Epithelial cell of esophagus (primary cell): ENCODE data around the gene RNF123.

Source experiments
- DNase-seq: peaks from one replicate; pipeline ENCODE4 v3.0.0; 2010; ENCODE audit warnings: low read depth
- H3K4me3 ChIP-seq: 2 replicates; pipeline ENCODE4 v1.5.1; 2011; ENCODE audit warnings: mild to moderate bottlenecking, low read length, control low read depth
- CTCF ChIP-seq: IDR thresholded peaks from 2 replicates; pipeline ENCODE4 v1.5.1; 2011; ENCODE audit warnings: low read depth, mild to moderate bottlenecking, low read length, control low read depth, inconsistent platforms; ENCODE audit not compliant: insufficient read depth; ENCODE audit errors: missing control alignments

Gene RNF123

DNA sequence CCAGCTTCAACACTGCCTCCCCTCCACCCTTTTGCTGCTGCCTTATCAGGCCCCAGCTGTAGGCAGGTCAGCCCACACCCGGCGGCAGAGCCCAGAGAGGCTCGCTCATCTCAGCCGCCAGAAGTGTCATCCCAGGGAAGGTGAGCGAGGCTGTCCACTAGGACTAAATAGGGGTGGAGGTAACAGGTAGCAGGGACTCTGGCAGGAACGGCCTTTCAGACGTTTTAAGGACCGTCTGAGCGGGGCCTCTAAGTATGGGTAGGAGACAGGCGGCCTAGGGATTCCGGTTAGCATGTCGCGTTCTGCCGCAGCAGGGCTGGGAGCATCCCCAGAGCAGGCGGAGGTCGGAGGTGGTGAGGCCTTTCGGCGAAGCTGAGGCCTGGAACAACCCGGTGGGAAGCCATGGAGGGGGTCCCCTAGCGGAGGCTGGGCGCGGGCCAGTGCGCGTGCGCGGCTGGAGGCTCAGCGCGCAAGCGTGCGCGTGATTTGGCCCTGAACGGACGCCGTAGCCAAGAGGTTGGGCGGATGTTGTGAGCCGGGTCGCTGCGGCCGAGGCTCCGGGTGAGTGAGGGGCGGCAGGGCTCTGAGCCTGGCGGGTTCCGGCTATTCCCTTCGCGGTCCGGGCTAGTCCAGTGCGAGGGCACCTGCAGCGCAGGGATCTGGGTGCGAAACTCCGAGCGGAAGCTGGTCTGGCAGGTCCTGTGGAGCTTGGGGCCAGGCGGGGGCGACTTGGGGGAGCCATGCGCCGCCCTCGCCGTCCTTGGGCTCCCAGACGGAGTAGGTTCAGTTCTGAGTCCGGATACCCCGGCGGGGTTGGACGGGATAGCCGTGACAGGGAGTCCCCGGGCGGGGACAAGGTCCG, at the start of gene RNF123, which contains the start of gene MST1:
Gene RNF123 (plus strand): TSS at position 512 of the 862 bp plus-strand sequence. CDS start 1,609 bp downstream, outside the sequence.
Gene MST1 (minus strand): TSS at position 429 of the 862 bp plus-strand sequence. CDS start 783 bp downstream, outside the sequence.
- peak within 1 kb of the TSS; percentile 92 for H3K4me3 ChIP-seq
- TF ChIP-seq CTCF: peak; percentile 33
- DNase-seq: peak; percentile 87

DNA sequence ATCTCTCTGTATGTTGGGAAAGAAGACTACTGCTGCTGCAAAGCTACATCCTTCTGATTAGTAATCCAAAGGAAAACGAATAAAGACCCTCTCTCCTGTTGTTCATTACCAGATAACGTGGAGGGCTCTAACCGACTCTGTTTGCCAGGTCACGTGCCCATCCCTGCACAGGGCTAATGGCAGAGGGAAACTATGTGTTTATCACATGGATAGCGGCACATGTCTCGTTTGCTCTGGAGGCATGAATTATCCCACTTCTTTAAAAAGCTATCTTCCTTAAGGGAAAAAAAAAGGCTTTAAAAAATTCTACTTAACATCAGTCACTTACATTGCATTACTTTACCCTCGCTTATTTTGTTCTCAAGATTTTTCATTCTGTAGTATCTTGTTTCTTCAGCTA, 48.1 kb upstream of the RNF123 start:
- DNase-seq: no peak
- no peak overlapping the region for H3K4me3 ChIP-seq
- no peak for TF ChIP-seq CTCF

DNA sequence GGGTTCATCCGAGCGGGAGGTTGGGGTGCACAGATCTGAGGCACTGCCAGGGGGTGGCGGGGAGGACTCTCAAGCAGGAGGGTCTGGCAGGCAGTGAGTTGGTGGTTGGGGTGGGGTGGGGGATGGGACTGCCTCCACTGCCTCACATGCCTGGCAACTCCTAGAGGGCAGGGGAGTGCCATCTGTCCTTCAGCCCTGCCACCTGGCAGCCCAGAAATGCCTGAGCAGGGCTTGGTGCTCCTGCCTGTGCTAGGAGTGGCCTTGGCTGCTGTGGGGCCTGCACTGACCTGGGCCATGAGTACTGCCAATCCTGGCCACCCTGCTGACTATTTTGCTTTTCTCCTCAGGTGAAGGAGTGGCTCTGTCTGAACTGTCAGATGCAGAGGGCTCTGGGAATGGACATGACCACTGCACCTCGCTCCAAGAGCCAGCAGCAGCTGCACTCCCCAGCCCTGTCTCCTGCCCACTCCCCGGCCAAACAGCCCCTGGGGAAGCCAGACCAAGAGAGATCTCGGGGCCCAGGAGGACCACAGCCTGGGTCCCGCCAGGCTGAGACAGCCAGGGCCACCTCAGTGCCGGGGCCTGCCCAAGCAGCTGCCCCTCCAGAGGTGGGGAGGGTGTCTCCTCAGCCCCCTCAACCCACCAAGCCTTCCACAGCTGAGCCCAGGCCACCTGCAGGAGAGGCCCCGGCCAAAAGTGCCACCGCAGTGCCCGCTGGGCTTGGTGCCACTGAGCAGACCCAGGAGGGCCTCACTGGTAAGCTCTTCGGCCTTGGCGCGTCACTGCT, 47.2 kb upstream of the RNF123 start:
- TF ChIP-seq CTCF: no peak
- H3K4me3 ChIP-seq: no peak overlapping the region
- DNase-seq: no peak

DNA sequence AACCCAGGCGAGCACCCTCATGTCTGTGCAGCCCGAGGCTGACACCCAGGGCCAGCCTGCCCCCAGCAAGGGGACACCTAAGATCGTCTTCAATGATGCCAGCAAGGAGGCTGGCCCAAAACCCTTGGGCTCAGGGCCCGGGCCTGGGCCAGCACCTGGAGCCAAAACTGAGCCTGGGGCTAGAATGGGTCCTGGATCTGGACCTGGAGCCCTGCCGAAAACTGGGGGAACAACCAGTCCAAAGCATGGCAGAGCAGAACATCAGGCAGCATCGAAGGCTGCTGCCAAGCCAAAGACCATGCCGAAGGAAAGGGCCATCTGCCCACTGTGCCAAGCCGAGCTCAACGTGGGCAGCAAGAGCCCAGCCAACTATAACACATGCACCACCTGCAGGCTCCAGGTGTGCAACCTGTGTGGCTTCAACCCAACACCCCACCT, 46.6 kb upstream of the RNF123 start:
- DNase-seq: no peak
- TF ChIP-seq CTCF: no peak
- no peak overlapping the region for H3K4me3 ChIP-seq

DNA sequence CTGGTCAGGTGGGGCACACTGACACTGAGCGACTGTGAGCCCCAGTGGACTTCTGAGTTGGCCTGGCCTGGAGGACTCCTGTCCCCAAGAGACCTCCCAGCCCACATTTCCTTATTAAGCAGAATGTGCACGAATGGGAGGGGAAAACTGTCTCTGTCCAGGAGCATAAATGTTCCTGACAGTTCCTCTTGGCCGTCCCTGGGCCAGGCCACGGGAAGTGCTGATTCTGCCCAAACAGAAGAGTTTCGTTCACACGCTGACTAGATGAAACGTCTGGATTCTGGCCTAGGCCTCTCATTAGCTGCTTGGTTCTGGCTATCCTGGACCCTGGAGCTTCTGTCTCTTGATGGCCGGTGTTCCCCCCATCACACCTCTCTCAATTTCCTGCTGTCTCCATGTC, 44.7 kb upstream of the RNF123 start:
- no peak for DNase-seq
- no peak for TF ChIP-seq CTCF
- no peak overlapping the region for H3K4me3 ChIP-seq

DNA sequence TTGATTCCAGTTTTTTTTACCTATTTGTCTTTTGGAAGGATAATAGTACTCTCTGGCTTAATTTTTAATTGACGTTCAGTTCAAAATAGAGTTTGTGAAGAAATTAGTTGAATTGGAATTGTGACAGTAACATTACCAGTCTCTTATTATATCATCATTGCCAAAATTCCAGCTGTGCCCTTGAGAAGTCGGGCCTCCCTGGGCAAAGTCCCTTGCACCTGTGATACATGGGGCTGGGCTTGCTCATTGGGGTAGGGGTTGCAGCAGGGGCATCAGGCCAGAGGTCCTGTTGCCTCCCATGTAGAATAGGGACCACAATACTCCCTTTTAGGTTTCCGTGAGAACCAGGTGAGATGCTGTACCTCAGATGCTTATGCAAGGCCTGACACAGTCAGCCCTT, 43.1 kb upstream of the RNF123 start:
- TF ChIP-seq CTCF: no peak
- DNase-seq: no peak
- no peak overlapping the region for H3K4me3 ChIP-seq
